MM.1S (cell line): ENCODE results near the gene ADRA1B.

ENCODE experiments used
- EZH2 ChIP-seq: fragments of 300-600 bp; sonication (generic); optimal IDR thresholded peaks from 2 replicates; pipeline ENCODE3; 2017; ENCODE audit warnings: low read depth, mild to moderate bottlenecking, antibody characterized with exemption, low read length, mixed read lengths
- TF ChIP-seq, protein P1 (sequence below): fragments of 300-600 bp; sonication (generic); IDR thresholded peaks from 2 replicates; pipeline ENCODE4 v1.5.1; 2016; ENCODE audit warnings: antibody characterized with exemption, low read length, mixed read lengths

- TF ChIP-seq, protein P1, sequence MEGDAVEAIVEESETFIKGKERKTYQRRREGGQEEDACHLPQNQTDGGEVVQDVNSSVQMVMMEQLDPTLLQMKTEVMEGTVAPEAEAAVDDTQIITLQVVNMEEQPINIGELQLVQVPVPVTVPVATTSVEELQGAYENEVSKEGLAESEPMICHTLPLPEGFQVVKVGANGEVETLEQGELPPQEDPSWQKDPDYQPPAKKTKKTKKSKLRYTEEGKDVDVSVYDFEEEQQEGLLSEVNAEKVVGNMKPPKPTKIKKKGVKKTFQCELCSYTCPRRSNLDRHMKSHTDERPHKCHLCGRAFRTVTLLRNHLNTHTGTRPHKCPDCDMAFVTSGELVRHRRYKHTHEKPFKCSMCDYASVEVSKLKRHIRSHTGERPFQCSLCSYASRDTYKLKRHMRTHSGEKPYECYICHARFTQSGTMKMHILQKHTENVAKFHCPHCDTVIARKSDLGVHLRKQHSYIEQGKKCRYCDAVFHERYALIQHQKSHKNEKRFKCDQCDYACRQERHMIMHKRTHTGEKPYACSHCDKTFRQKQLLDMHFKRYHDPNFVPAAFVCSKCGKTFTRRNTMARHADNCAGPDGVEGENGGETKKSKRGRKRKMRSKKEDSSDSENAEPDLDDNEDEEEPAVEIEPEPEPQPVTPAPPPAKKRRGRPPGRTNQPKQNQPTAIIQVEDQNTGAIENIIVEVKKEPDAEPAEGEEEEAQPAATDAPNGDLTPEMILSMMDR, result no peak
- no peak for TF ChIP-seq EZH2
Observed at GRCh38 chr5:159928122-159928909, 12.0 kb downstream of the ADRA1B start.
